Osteocyte (in vitro differentiated cells): Measurements from ENCODE around the gene MRPS18A. TPM values are rescaled to one million over a fixed set of nuclear protein-coding genes. Genes with fewer than 3 reads are reported as not detected.

ENCODE experiments used
- DNase-seq: peaks from one replicate; pipeline ENCODE4 v3.0.0; 2021; ENCODE audit warnings: mixed read lengths; ENCODE audit not compliant: unreplicated experiment; ENCODE audit errors: extremely low spot score
- H3K27ac Mint-ChIP-seq: one replicate; pipeline ENCODE4 v1.8.0; 2021; ENCODE audit warnings: mild to moderate bottlenecking, mixed read lengths; ENCODE audit not compliant: unreplicated experiment
- H3K27me3 Mint-ChIP-seq: one replicate; pipeline ENCODE4 v1.8.0; 2021; ENCODE audit warnings: mixed read lengths; ENCODE audit not compliant: unreplicated experiment
- H3K36me3 Mint-ChIP-seq: one replicate; pipeline ENCODE4 v1.8.0; 2021; ENCODE audit warnings: mixed read lengths; ENCODE audit not compliant: unreplicated experiment
- H3K4me1 Mint-ChIP-seq: one replicate; pipeline ENCODE4 v1.8.0; 2021; ENCODE audit warnings: mixed read lengths; ENCODE audit not compliant: unreplicated experiment
- H3K4me3 Mint-ChIP-seq: one replicate; pipeline ENCODE4 v1.8.0; 2021; ENCODE audit warnings: mild to moderate bottlenecking, moderate library complexity, mixed read lengths; ENCODE audit not compliant: unreplicated experiment
- H3K9me3 Mint-ChIP-seq: one replicate; pipeline ENCODE4 v1.8.0; 2021; ENCODE audit warnings: mixed read lengths; ENCODE audit not compliant: unreplicated experiment
- total RNA-seq: library from RNA; stranded (reverse); gene quantifications from 2 replicates; pipeline ENCODE4 v1.2.1, GENCODE V29; 2021
- TF ChIP-seq, protein P1 (sequence below): fragments of 200-600 bp; sonication (generic); IDR thresholded peaks from 2 replicates; pipeline ENCODE4 v1.5.0; 2021; ENCODE audit warnings: antibody characterized with exemption, mild to moderate bottlenecking, moderate library complexity

MRPS18A gene
- total RNA-seq, 1 donor from 2014 or later, result 37.3 TPM

DNA sequence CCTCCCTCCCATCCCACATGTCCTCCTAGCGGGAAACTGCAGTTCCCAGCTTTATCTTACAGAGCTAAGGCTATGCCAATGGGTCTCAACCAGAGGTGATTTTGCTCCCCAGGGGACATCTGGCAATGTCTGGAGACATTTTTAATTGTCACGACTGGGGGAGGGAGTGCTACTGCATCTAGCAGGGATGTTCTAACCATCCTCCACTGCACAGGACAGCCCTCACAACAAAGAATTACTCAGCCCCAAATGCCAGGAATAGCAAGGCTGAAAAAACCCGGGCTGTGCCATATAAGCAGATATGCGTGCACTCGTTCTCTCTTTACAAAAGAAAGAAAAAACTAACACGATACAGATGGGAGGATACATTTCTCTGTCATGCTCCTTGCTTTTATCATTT, 8.5 kb downstream of the MRPS18A start:
- Mint-ChIP-seq H3K27me3 (no peaks in the 10 kb centered on the region), H3K4me1 (peaks cover 4% of the 10 kb centered on the region), H3K4me3 (no peak overlapping the region), H3K36me3 (peaks cover 20% of the 10 kb centered on the region), H3K9me3 (no peaks in the 10 kb centered on the region), H3K27ac (no peak overlapping the region)
- TF ChIP-seq, protein P1, sequence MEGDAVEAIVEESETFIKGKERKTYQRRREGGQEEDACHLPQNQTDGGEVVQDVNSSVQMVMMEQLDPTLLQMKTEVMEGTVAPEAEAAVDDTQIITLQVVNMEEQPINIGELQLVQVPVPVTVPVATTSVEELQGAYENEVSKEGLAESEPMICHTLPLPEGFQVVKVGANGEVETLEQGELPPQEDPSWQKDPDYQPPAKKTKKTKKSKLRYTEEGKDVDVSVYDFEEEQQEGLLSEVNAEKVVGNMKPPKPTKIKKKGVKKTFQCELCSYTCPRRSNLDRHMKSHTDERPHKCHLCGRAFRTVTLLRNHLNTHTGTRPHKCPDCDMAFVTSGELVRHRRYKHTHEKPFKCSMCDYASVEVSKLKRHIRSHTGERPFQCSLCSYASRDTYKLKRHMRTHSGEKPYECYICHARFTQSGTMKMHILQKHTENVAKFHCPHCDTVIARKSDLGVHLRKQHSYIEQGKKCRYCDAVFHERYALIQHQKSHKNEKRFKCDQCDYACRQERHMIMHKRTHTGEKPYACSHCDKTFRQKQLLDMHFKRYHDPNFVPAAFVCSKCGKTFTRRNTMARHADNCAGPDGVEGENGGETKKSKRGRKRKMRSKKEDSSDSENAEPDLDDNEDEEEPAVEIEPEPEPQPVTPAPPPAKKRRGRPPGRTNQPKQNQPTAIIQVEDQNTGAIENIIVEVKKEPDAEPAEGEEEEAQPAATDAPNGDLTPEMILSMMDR, result no peak
- no peak for DNase-seq

DNA sequence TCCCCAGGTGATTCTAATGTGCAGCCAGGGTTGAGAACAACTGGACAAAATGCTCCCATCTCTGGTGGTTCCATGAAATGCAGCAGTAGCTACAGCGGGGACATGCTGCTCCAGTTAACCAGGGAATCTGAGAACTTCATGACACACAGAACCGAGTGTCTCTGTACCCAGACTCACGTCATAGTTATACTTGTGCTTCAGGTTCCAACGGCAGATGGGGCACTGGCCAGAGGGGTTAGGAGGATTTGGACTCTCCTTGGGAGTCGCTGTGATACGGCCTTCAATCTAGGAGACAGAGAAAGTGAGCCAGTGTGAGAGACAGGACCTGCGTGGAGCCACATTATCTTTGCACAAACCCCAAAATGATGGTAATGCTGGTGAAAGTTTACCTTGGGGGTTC, 9.2 kb downstream of the MRPS18A start:
- Mint-ChIP-seq H3K27me3 (no peaks in the 10 kb centered on the region), H3K4me1 (no peaks in the 10 kb centered on the region), H3K36me3 (peaks cover 20% of the 10 kb centered on the region), H3K4me3 (no peak overlapping the region), H3K27ac (no peak overlapping the region), H3K9me3 (no peaks in the 10 kb centered on the region)
- TF ChIP-seq, protein P1, result no peak
- no peak for DNase-seq

DNA sequence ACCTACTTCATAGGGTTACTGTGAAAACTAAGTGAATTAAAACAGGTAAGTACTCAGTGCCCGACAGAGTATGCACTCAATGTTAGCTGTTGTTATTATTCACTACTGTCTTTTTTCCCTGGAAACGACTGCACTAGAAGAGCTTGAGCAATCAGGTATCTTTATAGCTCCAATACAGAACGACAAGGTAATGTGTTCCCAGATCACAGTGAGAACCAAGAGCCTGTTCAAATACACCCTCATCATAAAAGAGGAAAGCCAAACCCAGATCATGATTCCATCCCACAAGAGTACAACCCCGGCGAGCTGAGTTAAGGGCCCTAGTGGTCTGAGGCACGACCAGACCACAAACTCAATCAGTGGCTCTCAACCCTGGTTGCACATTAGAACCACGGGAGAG, 9.8 kb downstream of the MRPS18A start:
- TF ChIP-seq, protein P1, result no peak
- H3K36me3 Mint-ChIP-seq, result peaks cover 23% of the 10 kb centered on the region
- H3K27me3 Mint-ChIP-seq, result no peaks in the 10 kb centered on the region
- H3K27ac Mint-ChIP-seq, result no peak overlapping the region
- H3K4me3 Mint-ChIP-seq, result no peak overlapping the region
- H3K9me3 Mint-ChIP-seq, result no peaks in the 10 kb centered on the region
- no peaks in the 10 kb centered on the region for H3K4me1 Mint-ChIP-seq
- no peak for DNase-seq

DNA sequence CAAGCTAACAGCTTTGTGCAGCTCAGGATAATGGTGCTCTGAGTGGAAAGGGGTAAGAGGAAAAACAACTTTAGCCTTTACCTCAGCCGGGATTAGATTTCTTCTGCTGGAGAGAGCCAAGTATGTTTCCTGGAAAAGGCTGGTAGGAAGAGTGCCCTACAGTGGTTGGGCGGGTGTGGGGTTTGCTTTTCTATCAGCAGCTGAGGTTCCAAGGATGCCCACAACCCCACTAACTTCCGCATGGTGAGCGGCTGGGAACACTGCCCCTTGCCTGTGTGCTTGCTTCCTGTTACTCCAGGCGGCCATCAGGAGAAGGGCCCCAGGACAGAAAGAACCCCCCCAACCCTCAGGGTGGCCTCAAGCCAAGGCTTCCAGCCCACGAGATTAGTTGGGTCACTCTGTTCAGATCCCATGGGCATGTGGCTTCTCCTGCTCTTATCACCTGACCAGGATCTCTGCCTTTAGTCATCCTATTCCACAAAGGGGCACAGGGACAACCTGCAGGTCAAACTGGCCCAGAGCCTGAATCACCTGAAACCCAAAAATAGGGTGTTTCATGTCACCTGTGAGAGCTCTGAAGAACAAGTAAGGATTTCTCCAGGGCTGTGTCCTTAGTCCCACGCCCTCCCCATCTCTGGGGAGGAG, 10.5 kb downstream of the MRPS18A start:
- Mint-ChIP-seq H3K4me3 (no peak overlapping the region), H3K27me3 (no peaks in the 10 kb centered on the region), H3K27ac (no peak overlapping the region), H3K4me1 (no peaks in the 10 kb centered on the region), H3K36me3 (peaks cover 24% of the 10 kb centered on the region), H3K9me3 (no peaks in the 10 kb centered on the region)
- no peak for DNase-seq
- TF ChIP-seq, protein P1, result no peak

DNA sequence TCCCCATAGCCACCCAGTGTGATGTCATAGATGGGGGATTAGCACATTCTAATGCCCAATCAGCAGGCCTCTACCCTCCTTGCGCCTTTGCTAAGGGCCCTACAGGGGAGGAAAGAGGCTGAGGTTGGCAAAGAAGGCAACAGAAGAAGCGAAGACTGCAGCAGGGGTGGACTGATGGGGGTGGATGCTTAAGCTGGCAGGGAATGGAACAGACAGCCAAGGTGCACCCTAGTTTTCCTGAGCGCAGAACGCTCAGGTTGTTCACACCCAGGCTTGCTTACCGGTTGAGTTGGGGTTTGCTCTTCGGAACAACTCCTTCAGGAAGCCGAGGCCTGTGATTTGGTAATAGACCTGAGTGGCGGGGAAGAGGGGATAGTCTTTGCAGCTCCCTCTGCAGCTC, 12.7 kb downstream of the MRPS18A start:
- Mint-ChIP-seq H3K27ac (no peak overlapping the region), H3K4me1 (no peaks in the 10 kb centered on the region), H3K36me3 (peaks cover 31% of the 10 kb centered on the region), H3K9me3 (no peaks in the 10 kb centered on the region), H3K4me3 (no peak overlapping the region), H3K27me3 (no peaks in the 10 kb centered on the region)
- no peak for DNase-seq
- TF ChIP-seq, protein P1, result no peak
